HL-60 (cell line): ENCODE measurements around the gene FASN.

Experiments used
- DNase-seq, 2 experiments: peaks; one replicate each; pipeline ENCODE4 v3.0.0-alpha.2; 2010 to 2020; ENCODE audit warnings: low read depth in 1 of 2, low spot score in 1 of 2
- H3K27ac ChIP-seq: fragments of 250-450 bp; sonication (Bioruptor Pico); replicated peaks from 2 replicates; pipeline ENCODE4 v1.5.1; 2020; ENCODE audit warnings: mild to moderate bottlenecking, moderate library complexity
- H3K27me3 ChIP-seq: fragments of 250-450 bp; sonication (Bioruptor Pico); 2 replicates; pipeline ENCODE4 v1.5.1; 2021; ENCODE audit warnings: mild to moderate bottlenecking, moderate library complexity; ENCODE audit not compliant: insufficient read depth, poor library complexity, severe bottlenecking
- H3K4me3 ChIP-seq: replicated peaks from 2 replicates; pipeline ENCODE4 v1.5.1; 2011; ENCODE audit warnings: mild to moderate bottlenecking, control low read depth, low read length; ENCODE audit not compliant: insufficient read depth
- GABPA ChIP-seq: IDR thresholded peaks from 2 replicates; pipeline ENCODE4 v1.6.1; 2012; ENCODE audit warnings: low read depth
- POLR2AphosphoS5 ChIP-seq: IDR thresholded peaks from 2 replicates; pipeline ENCODE4 v1.6.1; 2012; ENCODE audit warnings: low read depth
- SPI1 ChIP-seq: IDR thresholded peaks from 2 replicates; pipeline ENCODE4 v1.6.1; 2012; ENCODE audit warnings: low read depth, mild to moderate bottlenecking, borderline replicate concordance
- TF ChIP-seq, protein P1 (sequence below): IDR thresholded peaks from 2 replicates; pipeline ENCODE4 v1.6.1; 2012; ENCODE audit warnings: low read depth; ENCODE audit not compliant: insufficient replicate concordance
- TF ChIP-seq, protein P2 (sequence below): IDR thresholded peaks from one replicate; pipeline ENCODE4 v1.5.1; 2011; ENCODE audit warnings: low read length, control low read depth, inconsistent platforms; ENCODE audit not compliant: insufficient read depth

FASN gene

DNA sequence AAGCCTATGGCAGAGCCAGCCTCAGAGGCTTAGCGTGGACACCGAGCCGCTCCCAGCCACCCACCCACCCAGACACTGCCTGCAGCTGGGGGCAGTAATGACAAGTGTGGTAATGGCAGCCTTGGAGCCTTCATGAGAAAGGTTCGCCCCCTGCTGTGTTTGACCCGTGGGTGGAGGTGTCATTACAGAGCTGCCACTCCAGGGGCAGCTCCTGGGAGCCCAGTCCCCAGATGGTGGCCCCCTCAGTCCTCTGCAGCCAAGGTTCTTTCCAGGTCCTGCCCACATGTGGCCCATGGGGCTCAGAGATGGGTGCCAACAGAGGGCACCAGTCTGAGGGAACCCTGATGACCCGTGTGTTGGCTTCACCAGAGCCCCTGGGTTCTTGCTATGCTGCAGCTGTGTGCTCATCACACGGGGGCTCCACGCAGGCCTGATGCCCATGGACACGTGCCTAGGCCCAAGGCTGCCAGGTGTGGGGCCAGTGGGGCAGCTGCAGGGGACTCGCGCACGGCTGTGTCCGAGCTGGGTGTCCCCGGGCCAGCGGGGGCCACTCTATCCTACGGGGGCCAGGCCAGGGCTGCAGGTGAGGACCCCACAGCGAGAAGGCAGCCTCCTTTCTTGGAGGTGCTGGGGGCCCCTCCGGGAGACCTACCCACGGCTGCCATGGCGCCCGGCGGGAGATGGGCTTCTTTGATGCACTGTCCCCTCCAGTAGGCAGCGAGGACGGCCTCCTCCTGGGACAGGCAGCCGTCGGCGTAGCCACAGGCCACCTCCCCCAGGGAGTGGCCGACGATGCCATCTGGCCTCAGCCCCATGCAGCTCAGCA lies 8.1 kb downstream of the FASN start:
- Histone ChIP-seq H3K27me3 (no peaks in the 10 kb centered on the region), H3K4me3 (no peak overlapping the region), H3K27ac (no peak overlapping the region)
- TF ChIP-seq, protein P1, sequence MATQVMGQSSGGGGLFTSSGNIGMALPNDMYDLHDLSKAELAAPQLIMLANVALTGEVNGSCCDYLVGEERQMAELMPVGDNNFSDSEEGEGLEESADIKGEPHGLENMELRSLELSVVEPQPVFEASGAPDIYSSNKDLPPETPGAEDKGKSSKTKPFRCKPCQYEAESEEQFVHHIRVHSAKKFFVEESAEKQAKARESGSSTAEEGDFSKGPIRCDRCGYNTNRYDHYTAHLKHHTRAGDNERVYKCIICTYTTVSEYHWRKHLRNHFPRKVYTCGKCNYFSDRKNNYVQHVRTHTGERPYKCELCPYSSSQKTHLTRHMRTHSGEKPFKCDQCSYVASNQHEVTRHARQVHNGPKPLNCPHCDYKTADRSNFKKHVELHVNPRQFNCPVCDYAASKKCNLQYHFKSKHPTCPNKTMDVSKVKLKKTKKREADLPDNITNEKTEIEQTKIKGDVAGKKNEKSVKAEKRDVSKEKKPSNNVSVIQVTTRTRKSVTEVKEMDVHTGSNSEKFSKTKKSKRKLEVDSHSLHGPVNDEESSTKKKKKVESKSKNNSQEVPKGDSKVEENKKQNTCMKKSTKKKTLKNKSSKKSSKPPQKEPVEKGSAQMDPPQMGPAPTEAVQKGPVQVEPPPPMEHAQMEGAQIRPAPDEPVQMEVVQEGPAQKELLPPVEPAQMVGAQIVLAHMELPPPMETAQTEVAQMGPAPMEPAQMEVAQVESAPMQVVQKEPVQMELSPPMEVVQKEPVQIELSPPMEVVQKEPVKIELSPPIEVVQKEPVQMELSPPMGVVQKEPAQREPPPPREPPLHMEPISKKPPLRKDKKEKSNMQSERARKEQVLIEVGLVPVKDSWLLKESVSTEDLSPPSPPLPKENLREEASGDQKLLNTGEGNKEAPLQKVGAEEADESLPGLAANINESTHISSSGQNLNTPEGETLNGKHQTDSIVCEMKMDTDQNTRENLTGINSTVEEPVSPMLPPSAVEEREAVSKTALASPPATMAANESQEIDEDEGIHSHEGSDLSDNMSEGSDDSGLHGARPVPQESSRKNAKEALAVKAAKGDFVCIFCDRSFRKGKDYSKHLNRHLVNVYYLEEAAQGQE, result no peak
- TF ChIP-seq POLR2AphosphoS5 (no peak), GABPA (no peak), SPI1 (no peak)
- TF ChIP-seq, protein P2, sequence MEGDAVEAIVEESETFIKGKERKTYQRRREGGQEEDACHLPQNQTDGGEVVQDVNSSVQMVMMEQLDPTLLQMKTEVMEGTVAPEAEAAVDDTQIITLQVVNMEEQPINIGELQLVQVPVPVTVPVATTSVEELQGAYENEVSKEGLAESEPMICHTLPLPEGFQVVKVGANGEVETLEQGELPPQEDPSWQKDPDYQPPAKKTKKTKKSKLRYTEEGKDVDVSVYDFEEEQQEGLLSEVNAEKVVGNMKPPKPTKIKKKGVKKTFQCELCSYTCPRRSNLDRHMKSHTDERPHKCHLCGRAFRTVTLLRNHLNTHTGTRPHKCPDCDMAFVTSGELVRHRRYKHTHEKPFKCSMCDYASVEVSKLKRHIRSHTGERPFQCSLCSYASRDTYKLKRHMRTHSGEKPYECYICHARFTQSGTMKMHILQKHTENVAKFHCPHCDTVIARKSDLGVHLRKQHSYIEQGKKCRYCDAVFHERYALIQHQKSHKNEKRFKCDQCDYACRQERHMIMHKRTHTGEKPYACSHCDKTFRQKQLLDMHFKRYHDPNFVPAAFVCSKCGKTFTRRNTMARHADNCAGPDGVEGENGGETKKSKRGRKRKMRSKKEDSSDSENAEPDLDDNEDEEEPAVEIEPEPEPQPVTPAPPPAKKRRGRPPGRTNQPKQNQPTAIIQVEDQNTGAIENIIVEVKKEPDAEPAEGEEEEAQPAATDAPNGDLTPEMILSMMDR, result no peak
- peak in 1 of 2 experiments; percentile 25 for DNase-seq

DNA sequence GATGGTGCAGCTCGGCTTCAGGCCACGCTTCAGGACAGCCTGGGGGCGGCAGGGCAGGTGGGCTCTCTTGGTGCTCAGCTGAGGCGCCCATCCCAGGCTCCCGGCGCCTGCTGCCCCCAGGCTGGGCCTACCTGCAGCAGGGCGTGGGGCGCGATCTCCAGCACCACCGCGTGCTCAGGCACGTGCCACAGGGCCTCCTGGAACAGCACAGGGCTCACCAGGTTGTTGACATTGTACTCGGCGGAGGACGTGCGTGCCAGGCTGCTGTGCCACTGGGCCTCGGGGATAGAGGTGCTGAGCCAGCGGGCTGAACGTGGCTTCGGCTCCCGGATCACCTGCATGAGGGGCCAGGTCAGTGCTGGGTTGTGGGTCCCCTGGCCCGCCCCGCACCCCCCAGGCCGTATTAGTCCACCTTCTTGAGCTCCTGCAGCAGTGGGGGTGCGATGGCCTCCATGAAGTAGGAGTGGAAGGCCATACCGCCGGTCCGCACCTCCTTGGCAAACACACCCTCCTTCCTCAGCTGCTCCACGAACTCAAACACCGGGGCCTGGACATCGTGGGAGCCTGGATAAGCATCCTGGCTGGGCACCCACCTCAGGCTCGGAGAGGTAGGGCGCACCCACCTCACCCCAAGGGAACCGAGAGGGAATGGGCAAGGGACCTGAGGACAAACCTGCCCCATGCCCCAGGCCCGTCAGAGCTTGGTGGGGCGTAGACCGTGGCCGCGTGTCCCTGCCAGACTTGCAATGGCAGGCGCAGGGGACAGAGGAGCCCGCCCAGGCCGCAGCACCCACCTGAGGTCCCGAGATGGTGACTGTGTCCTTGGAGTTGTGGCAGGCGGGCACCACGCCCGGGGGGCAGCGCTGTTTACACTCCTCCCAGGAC lies 9.0 kb downstream of the FASN start:
- Histone ChIP-seq H3K27me3 (no peaks in the 10 kb centered on the region), H3K4me3 (no peak overlapping the region), H3K27ac (no peak overlapping the region)
- TF ChIP-seq, protein P1, result no peak
- TF ChIP-seq, protein P2, result no peak
- no peak; the same call in 1 of the 2 replicates for TF ChIP-seq POLR2AphosphoS5
- no peak for TF ChIP-seq GABPA
- TF ChIP-seq SPI1, result no peak
- no peak for DNase-seq

DNA sequence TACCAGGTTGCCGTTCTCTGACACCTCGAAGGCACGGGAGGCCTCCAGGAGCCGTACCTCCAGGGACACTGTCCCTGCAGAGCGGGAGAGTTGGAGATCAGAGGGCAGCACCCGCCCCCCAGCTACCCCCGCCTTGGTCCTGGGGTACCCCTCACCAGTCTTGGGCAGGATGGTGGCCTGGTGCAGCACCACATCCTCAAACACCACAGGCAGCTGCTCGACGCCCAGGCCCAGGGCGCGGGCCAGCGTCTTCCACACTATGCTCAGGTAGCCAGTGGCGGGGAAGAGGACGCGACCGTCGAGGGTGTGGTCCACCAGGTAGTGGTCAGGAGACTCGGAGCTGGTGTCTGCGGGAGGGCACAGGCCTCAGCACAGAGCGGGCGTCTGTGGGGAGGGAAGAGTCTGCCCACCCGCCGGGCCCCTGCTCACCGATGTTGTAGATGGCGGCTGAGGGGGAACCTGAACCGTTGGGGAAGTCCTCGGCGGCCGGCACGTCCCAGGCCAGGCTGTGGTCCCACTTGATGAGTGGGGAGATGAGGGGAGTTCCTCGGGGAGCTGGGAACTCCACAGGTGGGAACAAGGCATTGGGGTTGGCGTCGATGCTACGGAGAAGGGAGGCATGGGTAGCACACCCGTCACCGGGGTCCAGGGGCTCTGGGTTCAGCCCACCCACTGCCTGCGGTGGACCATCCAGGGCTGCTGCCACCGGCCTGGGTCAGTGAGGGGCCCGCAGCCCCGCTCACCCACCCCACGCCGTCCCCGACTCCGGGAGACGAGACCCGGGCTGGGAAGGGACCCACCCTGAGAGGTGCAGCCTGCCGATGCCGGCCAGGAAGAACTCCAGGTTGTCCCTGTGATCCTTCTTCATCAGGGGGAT lies 9.8 kb downstream of the FASN start:
- Histone ChIP-seq H3K27me3 (no peaks in the 10 kb centered on the region), H3K4me3 (no peak overlapping the region), H3K27ac (no peak overlapping the region)
- DNase-seq, result peak in 1 of 2 experiments; percentile 24
- TF ChIP-seq POLR2AphosphoS5, result 0 out of 2 replicates have a peak, but pooled peaks have one; percentile 6
- TF ChIP-seq GABPA, result no peak
